Measurements from ENCODE around the gene MYF6. TPM values are rescaled to one million over a fixed set of nuclear protein-coding genes. Genes with fewer than 3 reads are reported as not detected.
A peak's percentile ranks its signal among the peaks of the same experiment; 100 is the strongest.

MYF6 gene
- total and polyA plus RNA-seq, 3 experiments from 2014 or later: not detected

- Mint-ChIP-seq H3K36me3 (no peaks in the 10 kb centered on the region), H3K27me3 (peaks cover 0 to 1% of the 10 kb centered on the region in 2 donors), H3K27ac (no peak overlapping the region), H3K9me3 (peaks cover 0 to 3% (median 0%) of the 10 kb centered on the region in 5 donors), H3K4me1 (no peaks in the 10 kb centered on the region), H3K4me3 (no peak overlapping the region)
- H3K4me3 ChIP-seq (ENCODE audit: low read length): no peak overlapping the region
- no peaks in the 10 kb centered on the region for H3K9me3 ChIP-seq (ENCODE audit: low read length)
- H3K27me3 ChIP-seq (ENCODE audit: insufficient read depth, low read length, poor library complexity, severe bottlenecking): no peaks in the 10 kb centered on the region
- ChIA-PET POLR2A (no interaction called here), CTCF (no interaction called here)
- no peak for DNase-seq
- no peaks in the 10 kb centered on the region for H3K4me1 ChIP-seq (ENCODE audit: insufficient read depth, low read length)
- no peak overlapping the region for H3K27ac ChIP-seq (ENCODE audit: low read depth, low read length)
- no peaks in the 10 kb centered on the region for H3K36me3 ChIP-seq (ENCODE audit: insufficient read depth, low read length)
These were observed 8.4 kb upstream of the MYF6 start for GRCh38 chr12:80698847-80699542.

- no peaks in the 10 kb centered on the region for H3K36me3 Mint-ChIP-seq
- H3K27ac Mint-ChIP-seq: no peak overlapping the region
- ChIA-PET CTCF (no interaction called here), POLR2A (no interaction called here)
- H3K4me3 Mint-ChIP-seq: no peak overlapping the region
- Histone ChIP-seq H3K4me1 (ENCODE audit: insufficient read depth, low read length) (no peaks in the 10 kb centered on the region), H3K36me3 (ENCODE audit: insufficient read depth, low read length) (no peaks in the 10 kb centered on the region), H3K4me3 (ENCODE audit: low read length) (no peak overlapping the region), H3K27me3 (ENCODE audit: insufficient read depth, low read length, poor library complexity, severe bottlenecking) (no peaks in the 10 kb centered on the region), H3K9me3 (ENCODE audit: low read length) (no peaks in the 10 kb centered on the region), H3K27ac (ENCODE audit: low read depth, low read length) (no peak overlapping the region)
- H3K27me3 Mint-ChIP-seq: peaks cover 0 to 1% of the 10 kb centered on the region in 2 donors
- no peaks in the 10 kb centered on the region for H3K4me1 Mint-ChIP-seq
- DNase-seq: no peak
- H3K9me3 Mint-ChIP-seq: peaks cover 0 to 3% (median 0%) of the 10 kb centered on the region in 5 donors
These were observed 7.1 kb upstream of the MYF6 start for GRCh38 chr12:80700327-80700726.

GRCh38 chr12:80701388-80701787 is 6.0 kb upstream of the MYF6 start:
- DNase-seq: no peak
- Mint-ChIP-seq H3K27ac (no peak overlapping the region), H3K36me3 (no peaks in the 10 kb centered on the region), H3K27me3 (peaks cover 1 to 4% of the 10 kb centered on the region in 2 donors), H3K4me1 (no peaks in the 10 kb centered on the region), H3K9me3 (peaks cover 0 to 5% (median 3%) of the 10 kb centered on the region in 5 donors), H3K4me3 (no peak overlapping the region)
- H3K4me3 ChIP-seq (ENCODE audit: low read length): no peak overlapping the region
- H3K27ac ChIP-seq (ENCODE audit: low read depth, low read length): no peak overlapping the region
- ChIA-PET CTCF (no interaction called here), POLR2A (no interaction called here)
- H3K27me3 ChIP-seq (ENCODE audit: insufficient read depth, low read length, poor library complexity, severe bottlenecking): no peaks in the 10 kb centered on the region
- no peaks in the 10 kb centered on the region for H3K4me1 ChIP-seq (ENCODE audit: insufficient read depth, low read length)
- no peaks in the 10 kb centered on the region for H3K36me3 ChIP-seq (ENCODE audit: insufficient read depth, low read length)
- H3K9me3 ChIP-seq (ENCODE audit: low read length): no peaks in the 10 kb centered on the region

- H3K4me1 ChIP-seq (ENCODE audit: insufficient read depth, low read length): no peaks in the 10 kb centered on the region
- POLR2A ChIA-PET: no interaction called here
- peaks cover 3 to 13% of the 10 kb centered on the region in 2 donors for H3K27me3 Mint-ChIP-seq
- H3K27ac Mint-ChIP-seq: no peak overlapping the region
- H3K4me1 Mint-ChIP-seq: no peaks in the 10 kb centered on the region
- no peak overlapping the region for H3K4me3 Mint-ChIP-seq
- no peaks in the 10 kb centered on the region for H3K9me3 ChIP-seq (ENCODE audit: low read length)
- H3K27me3 ChIP-seq (ENCODE audit: insufficient read depth, low read length, poor library complexity, severe bottlenecking): no peaks in the 10 kb centered on the region
- no peak overlapping the region for H3K27ac ChIP-seq (ENCODE audit: low read depth, low read length)
- CTCF ChIA-PET: no interaction called here
- H3K36me3 Mint-ChIP-seq: no peaks in the 10 kb centered on the region
- no peak for DNase-seq
- no peak overlapping the region for H3K4me3 ChIP-seq (ENCODE audit: low read length)
- peaks cover 0 to 14% (median 8%) of the 10 kb centered on the region in 5 donors for H3K9me3 Mint-ChIP-seq
- no peaks in the 10 kb centered on the region for H3K36me3 ChIP-seq (ENCODE audit: insufficient read depth, low read length)
These were observed 4.3 kb upstream of the MYF6 start for GRCh38 chr12:80702889-80703805.

GRCh38 chr12:80704420-80704819 is 3.0 kb upstream of the MYF6 start:
- no peak overlapping the region for H3K4me3 Mint-ChIP-seq
- H3K4me1 ChIP-seq (ENCODE audit: insufficient read depth, low read length): no peaks in the 10 kb centered on the region
- CTCF ChIA-PET: no interaction called here
- H3K27ac ChIP-seq (ENCODE audit: low read depth, low read length): no peak overlapping the region
- no peaks in the 10 kb centered on the region for H3K9me3 ChIP-seq (ENCODE audit: low read length)
- no peaks in the 10 kb centered on the region for H3K36me3 ChIP-seq (ENCODE audit: insufficient read depth, low read length)
- POLR2A ChIA-PET: no interaction called here
- H3K27me3 ChIP-seq (ENCODE audit: insufficient read depth, low read length, poor library complexity, severe bottlenecking): no peaks in the 10 kb centered on the region
- no peaks in the 10 kb centered on the region for H3K36me3 Mint-ChIP-seq
- H3K4me1 Mint-ChIP-seq: no peaks in the 10 kb centered on the region
- no peak overlapping the region for H3K27ac Mint-ChIP-seq
- no peak overlapping the region for H3K4me3 ChIP-seq (ENCODE audit: low read length)
- peaks cover 5 to 22% of the 10 kb centered on the region in 2 donors for H3K27me3 Mint-ChIP-seq
- H3K9me3 Mint-ChIP-seq: peaks cover 3 to 14% (median 10%) of the 10 kb centered on the region in 5 donors
- no peak for DNase-seq

- Mint-ChIP-seq H3K27ac (no peak overlapping the region), H3K36me3 (no peaks in the 10 kb centered on the region), H3K27me3 (peaks cover 14 to 23% of the 10 kb centered on the region in 2 donors), H3K4me3 (no peak overlapping the region), H3K9me3 (peaks cover 10 to 20% (median 12%) of the 10 kb centered on the region in 5 donors), H3K4me1 (no peaks in the 10 kb centered on the region)
- no peaks in the 10 kb centered on the region for H3K4me1 ChIP-seq (ENCODE audit: insufficient read depth, low read length)
- no peak overlapping the region for H3K4me3 ChIP-seq (ENCODE audit: low read length)
- POLR2A ChIA-PET: no interaction called here
- no peaks in the 10 kb centered on the region for H3K9me3 ChIP-seq (ENCODE audit: low read length)
- no peaks in the 10 kb centered on the region for H3K36me3 ChIP-seq (ENCODE audit: insufficient read depth, low read length)
- peak in 1 of 5 donors; percentile 45 for DNase-seq
- no peaks in the 10 kb centered on the region for H3K27me3 ChIP-seq (ENCODE audit: insufficient read depth, low read length, poor library complexity, severe bottlenecking)
- CTCF ChIA-PET: no interaction called here
- H3K27ac ChIP-seq (ENCODE audit: low read depth, low read length): no peak overlapping the region
These were observed 410 bp downstream of the MYF6 start for GRCh38 chr12:80707830-80708258.

GRCh38 chr12:80708259-80708974 is 983 bp downstream of the MYF6 start:
- Mint-ChIP-seq H3K36me3 (no peaks in the 10 kb centered on the region), H3K27ac (no peak overlapping the region), H3K4me1 (no peaks in the 10 kb centered on the region), H3K9me3 (peaks cover 9 to 20% (median 11%) of the 10 kb centered on the region in 5 donors), H3K27me3 (peaks cover 14 to 23% of the 10 kb centered on the region in 2 donors), H3K4me3 (no peak overlapping the region)
- no peaks in the 10 kb centered on the region for H3K9me3 ChIP-seq (ENCODE audit: low read length)
- DNase-seq: no peak
- H3K27me3 ChIP-seq (ENCODE audit: insufficient read depth, low read length, poor library complexity, severe bottlenecking): no peaks in the 10 kb centered on the region
- H3K4me1 ChIP-seq (ENCODE audit: insufficient read depth, low read length): no peaks in the 10 kb centered on the region
- ChIA-PET POLR2A (no interaction called here), CTCF (no interaction called here)
- no peak overlapping the region for H3K27ac ChIP-seq (ENCODE audit: low read depth, low read length)
- H3K4me3 ChIP-seq (ENCODE audit: low read length): no peak overlapping the region
- H3K36me3 ChIP-seq (ENCODE audit: insufficient read depth, low read length): no peaks in the 10 kb centered on the region

GRCh38 chr12:80708975-80709328 is 1.5 kb downstream of the MYF6 start:
- Mint-ChIP-seq H3K36me3 (no peaks in the 10 kb centered on the region), H3K27ac (no peak overlapping the region), H3K4me3 (no peak overlapping the region), H3K9me3 (peaks cover 9 to 20% (median 12%) of the 10 kb centered on the region in 5 donors), H3K27me3 (peaks cover 14 to 27% of the 10 kb centered on the region in 2 donors), H3K4me1 (no peaks in the 10 kb centered on the region)
- Histone ChIP-seq H3K9me3 (ENCODE audit: low read length) (no peaks in the 10 kb centered on the region), H3K36me3 (ENCODE audit: insufficient read depth, low read length) (no peaks in the 10 kb centered on the region), H3K4me3 (ENCODE audit: low read length) (no peak overlapping the region), H3K27me3 (ENCODE audit: insufficient read depth, low read length, poor library complexity, severe bottlenecking) (no peaks in the 10 kb centered on the region), H3K4me1 (ENCODE audit: insufficient read depth, low read length) (no peaks in the 10 kb centered on the region), H3K27ac (ENCODE audit: low read depth, low read length) (no peak overlapping the region)
- POLR2A ChIA-PET: no interaction called here
- DNase-seq: no peak
- CTCF ChIA-PET: no interaction called here

Data from CD8-positive, alpha-beta memory T cell (primary cell).